ENCODE data around the gene PRR5L. TPM values are rescaled to one million over a fixed set of nuclear protein-coding genes. Genes with fewer than 3 reads are reported as not detected.

Gene PRR5L
- total RNA-seq, 1 experiment from 2014 or later, result not detected

DNA sequence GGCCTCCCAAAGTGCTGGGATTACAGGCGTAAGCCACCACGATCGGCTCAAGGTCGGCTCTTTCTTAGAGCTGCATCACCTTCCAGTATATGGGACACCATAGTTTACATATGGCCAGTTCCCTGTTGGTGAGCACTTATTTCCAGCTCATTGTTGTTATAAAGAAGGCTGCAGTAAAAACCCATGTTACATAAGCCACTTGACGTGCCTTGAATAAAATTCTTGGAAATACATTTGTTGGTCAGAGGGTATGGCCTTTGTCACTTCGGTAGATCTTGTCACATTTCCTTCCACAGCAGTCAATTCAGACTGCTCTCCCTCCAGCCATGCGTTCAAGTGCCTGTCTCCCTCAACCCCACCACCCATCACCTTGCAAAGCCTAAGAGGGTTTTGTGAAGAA, 92.9 kb downstream of the PRR5L start:
- peaks cover 13% of the 10 kb centered on the region for H3K27me3 Mint-ChIP-seq (ENCODE audit: insufficient read depth, unreplicated experiment)
- H3K9me3 Mint-ChIP-seq (ENCODE audit: unreplicated experiment), result no peaks in the 10 kb centered on the region
- Histone ChIP-seq H3K36me3 (ENCODE audit: control insufficient read depth, insufficient read depth, low read length) (no peaks in the 10 kb centered on the region), H3K4me1 (no peaks in the 10 kb centered on the region), H3K9me3 (no peaks in the 10 kb centered on the region), H3K4me3 (ENCODE audit: low read depth, low read length) (no peak overlapping the region), H3K27me3 (replicated peaks; ENCODE audit: control insufficient read depth, insufficient read depth, low read length) (no peaks in the 10 kb centered on the region)
- TF ChIP-seq, protein P1, sequence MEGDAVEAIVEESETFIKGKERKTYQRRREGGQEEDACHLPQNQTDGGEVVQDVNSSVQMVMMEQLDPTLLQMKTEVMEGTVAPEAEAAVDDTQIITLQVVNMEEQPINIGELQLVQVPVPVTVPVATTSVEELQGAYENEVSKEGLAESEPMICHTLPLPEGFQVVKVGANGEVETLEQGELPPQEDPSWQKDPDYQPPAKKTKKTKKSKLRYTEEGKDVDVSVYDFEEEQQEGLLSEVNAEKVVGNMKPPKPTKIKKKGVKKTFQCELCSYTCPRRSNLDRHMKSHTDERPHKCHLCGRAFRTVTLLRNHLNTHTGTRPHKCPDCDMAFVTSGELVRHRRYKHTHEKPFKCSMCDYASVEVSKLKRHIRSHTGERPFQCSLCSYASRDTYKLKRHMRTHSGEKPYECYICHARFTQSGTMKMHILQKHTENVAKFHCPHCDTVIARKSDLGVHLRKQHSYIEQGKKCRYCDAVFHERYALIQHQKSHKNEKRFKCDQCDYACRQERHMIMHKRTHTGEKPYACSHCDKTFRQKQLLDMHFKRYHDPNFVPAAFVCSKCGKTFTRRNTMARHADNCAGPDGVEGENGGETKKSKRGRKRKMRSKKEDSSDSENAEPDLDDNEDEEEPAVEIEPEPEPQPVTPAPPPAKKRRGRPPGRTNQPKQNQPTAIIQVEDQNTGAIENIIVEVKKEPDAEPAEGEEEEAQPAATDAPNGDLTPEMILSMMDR (IDR thresholded peaks at IDR 0.05; ENCODE audit: insufficient read depth in 1 of 2, low read depth in 1 of 2, low read length in 1 of 2, severe bottlenecking in 1 of 2, unreplicated experiment in 1 of 2), result no peak
- H3K4me1 Mint-ChIP-seq (ENCODE audit: low read depth, unreplicated experiment), result no peaks in the 10 kb centered on the region
- no peaks in the 10 kb centered on the region for H3K36me3 Mint-ChIP-seq (ENCODE audit: insufficient read depth, unreplicated experiment)
- no peak overlapping the region for H3K27ac Mint-ChIP-seq (ENCODE audit: unreplicated experiment)
- ChIA-PET POLR2A (no interaction called here), CTCF (no interaction called here)
- no TSS peak for BruUV-seq (replicated peaks)
- no peak overlapping the region for H3K4me3 Mint-ChIP-seq (ENCODE audit: unreplicated experiment)
- intact Hi-C loops (cut with micrococcal nuclease; ENCODE audit: unreplicated experiment), result no loop called here
- DNase-seq, result no peak

DNA sequence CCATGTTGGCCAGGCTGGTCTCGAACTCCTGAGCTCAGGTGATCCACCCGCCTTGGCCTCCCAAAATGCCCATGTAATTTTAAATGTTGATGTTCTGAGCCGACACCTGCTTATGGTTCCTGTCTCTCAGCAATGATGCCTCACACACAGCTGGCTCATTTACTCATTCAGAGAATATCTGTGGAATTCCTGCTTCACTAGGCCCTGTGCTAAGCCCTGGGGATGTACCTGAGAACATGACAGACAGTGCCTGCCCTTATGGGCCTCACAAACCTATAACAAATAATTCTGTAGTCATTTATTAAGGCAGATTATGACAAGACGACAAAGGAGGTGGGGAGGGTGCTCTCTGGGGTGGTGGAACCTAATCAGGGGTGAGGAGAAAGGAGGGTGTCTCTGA, 93.7 kb downstream of the PRR5L start:
- Mint-ChIP-seq H3K27ac (ENCODE audit: unreplicated experiment) (no peak overlapping the region), H3K36me3 (ENCODE audit: insufficient read depth, unreplicated experiment) (no peaks in the 10 kb centered on the region), H3K27me3 (ENCODE audit: insufficient read depth, unreplicated experiment) (peaks cover 13% of the 10 kb centered on the region), H3K4me3 (ENCODE audit: unreplicated experiment) (no peak overlapping the region), H3K9me3 (ENCODE audit: unreplicated experiment) (no peaks in the 10 kb centered on the region), H3K4me1 (ENCODE audit: low read depth, unreplicated experiment) (no peaks in the 10 kb centered on the region)
- no peak for DNase-seq
- Histone ChIP-seq H3K4me3 (ENCODE audit: low read depth, low read length) (no peak overlapping the region), H3K4me1 (no peaks in the 10 kb centered on the region), H3K27me3 (replicated peaks; ENCODE audit: control insufficient read depth, insufficient read depth, low read length) (no peaks in the 10 kb centered on the region), H3K36me3 (ENCODE audit: control insufficient read depth, insufficient read depth, low read length) (no peaks in the 10 kb centered on the region), H3K9me3 (no peaks in the 10 kb centered on the region)
- intact Hi-C loops (cut with micrococcal nuclease; ENCODE audit: unreplicated experiment), result no loop called here
- TF ChIP-seq, protein P1 (IDR thresholded peaks at IDR 0.05; ENCODE audit: insufficient read depth in 1 of 2, low read depth in 1 of 2, low read length in 1 of 2, severe bottlenecking in 1 of 2, unreplicated experiment in 1 of 2), result no peak
- ChIA-PET POLR2A (no interaction called here), CTCF (no interaction called here)
- BruUV-seq (replicated peaks), result no TSS peak

DNA sequence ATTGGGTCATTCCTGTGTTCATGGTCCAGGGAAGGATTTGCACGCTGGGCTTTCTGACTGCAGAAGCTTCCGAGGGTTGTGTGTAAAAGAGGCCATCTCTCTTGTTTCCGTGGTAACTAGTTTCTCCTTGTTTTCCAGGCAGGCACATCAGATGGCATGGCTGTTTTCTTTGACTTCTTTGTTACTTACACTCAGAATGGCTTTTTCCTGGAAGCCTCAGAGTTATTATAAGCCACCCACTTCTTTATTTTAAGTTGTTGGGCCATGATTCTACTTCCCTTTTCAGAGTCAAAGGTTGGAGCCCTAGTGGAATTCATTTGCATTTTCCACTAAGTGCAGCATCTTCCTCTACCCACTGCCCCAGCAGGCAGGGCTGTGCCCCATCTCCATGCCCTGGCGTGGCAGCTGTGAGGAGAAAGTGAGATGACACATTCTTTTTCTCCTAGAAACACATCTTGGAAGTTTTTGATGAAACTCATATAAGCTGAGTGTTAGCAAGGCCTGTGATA, 94.9 kb downstream of the PRR5L start:
- no peaks in the 10 kb centered on the region for H3K36me3 ChIP-seq (ENCODE audit: control insufficient read depth, insufficient read depth, low read length)
- POLR2A ChIA-PET, result no interaction called here
- no peak overlapping the region for H3K4me3 Mint-ChIP-seq (ENCODE audit: unreplicated experiment)
- no TSS peak for BruUV-seq (replicated peaks)
- TF ChIP-seq, protein P1 (IDR thresholded peaks at IDR 0.05; ENCODE audit: insufficient read depth in 1 of 2, low read depth in 1 of 2, low read length in 1 of 2, severe bottlenecking in 1 of 2, unreplicated experiment in 1 of 2), result no peak
- H3K27ac Mint-ChIP-seq (ENCODE audit: unreplicated experiment), result no peak overlapping the region
- intact Hi-C loops (cut with micrococcal nuclease; ENCODE audit: unreplicated experiment), result no loop called here
- H3K9me3 ChIP-seq, result no peaks in the 10 kb centered on the region
- H3K36me3 Mint-ChIP-seq (ENCODE audit: insufficient read depth, unreplicated experiment), result no peaks in the 10 kb centered on the region
- no peaks in the 10 kb centered on the region for H3K4me1 Mint-ChIP-seq (ENCODE audit: low read depth, unreplicated experiment)
- no peaks in the 10 kb centered on the region for H3K4me1 ChIP-seq
- CTCF ChIA-PET, result no interaction called here
- no peak for DNase-seq
- H3K4me3 ChIP-seq (ENCODE audit: low read depth, low read length), result no peak overlapping the region
- peaks cover 11% of the 10 kb centered on the region for H3K27me3 Mint-ChIP-seq (ENCODE audit: insufficient read depth, unreplicated experiment)
- no peaks in the 10 kb centered on the region for H3K9me3 Mint-ChIP-seq (ENCODE audit: unreplicated experiment)
- H3K27me3 ChIP-seq (replicated peaks; ENCODE audit: control insufficient read depth, insufficient read depth, low read length), result no peaks in the 10 kb centered on the region
